ENCODE results near the gene ZC3H18.

ZC3H18 gene

DNA sequence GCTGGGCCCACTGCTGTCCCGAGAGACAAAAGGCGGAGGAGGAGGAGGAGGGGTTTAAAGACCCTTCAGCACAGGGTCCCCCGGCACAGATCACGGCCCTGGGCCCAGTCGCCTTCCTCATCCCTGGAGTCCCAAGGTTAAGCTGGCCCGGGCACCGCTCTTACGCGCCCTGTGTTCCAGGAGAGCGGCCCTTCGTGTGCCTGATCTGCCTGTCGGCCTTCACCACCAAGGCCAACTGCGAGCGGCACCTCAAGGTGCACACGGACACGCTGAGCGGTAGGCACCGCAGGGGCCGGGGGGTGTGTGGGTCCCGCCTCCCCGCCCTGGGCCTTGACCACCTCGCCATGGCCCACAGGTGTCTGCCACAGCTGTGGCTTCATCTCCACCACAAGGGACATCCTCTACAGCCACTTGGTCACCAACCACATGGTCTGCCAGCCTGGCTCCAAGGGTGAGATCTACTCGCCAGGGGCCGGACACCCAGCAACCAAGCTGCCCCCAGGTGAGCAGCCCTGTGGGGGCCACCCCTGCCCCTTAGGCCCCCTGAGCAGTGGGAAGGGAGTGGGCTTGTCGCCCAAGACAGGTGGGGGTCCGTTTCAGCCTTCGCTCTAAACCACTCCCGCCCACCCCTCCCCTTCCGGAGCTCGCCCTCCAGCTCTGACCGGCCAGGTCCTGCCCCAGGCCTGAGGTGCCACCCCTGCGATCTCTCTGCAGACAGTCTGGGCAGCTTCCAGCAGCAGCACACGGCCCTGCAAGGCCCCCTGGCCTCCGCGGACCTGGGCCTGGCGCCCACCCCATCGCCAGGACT, 37.6 kb upstream of the ZC3H18 start:
- no peak for DNase-seq (ENCODE audit: low read depth, low spot score)

DNA sequence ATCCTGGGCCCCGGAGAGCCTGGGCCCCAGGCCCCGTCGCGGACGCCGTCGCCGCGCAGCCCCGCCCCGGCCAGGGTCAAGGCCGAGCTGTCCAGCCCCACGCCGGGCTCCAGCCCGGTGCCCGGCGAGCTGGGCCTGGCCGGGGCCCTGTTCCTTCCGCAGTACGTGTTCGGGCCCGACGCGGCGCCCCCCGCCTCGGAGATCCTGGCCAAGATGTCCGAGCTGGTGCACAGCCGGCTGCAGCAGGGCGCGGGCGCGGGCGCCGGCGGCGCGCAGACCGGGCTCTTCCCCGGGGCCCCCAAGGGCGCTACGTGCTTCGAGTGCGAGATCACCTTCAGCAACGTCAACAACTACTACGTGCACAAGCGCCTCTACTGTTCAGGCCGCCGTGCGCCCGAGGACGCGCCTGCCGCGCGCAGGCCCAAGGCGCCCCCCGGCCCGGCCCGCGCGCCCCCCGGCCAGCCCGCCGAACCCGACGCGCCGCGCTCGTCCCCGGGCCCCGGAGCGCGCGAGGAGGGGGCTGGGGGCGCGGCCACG, 36.8 kb upstream of the ZC3H18 start:
- DNase-seq (ENCODE audit: low read depth, low spot score) = no peak

DNA sequence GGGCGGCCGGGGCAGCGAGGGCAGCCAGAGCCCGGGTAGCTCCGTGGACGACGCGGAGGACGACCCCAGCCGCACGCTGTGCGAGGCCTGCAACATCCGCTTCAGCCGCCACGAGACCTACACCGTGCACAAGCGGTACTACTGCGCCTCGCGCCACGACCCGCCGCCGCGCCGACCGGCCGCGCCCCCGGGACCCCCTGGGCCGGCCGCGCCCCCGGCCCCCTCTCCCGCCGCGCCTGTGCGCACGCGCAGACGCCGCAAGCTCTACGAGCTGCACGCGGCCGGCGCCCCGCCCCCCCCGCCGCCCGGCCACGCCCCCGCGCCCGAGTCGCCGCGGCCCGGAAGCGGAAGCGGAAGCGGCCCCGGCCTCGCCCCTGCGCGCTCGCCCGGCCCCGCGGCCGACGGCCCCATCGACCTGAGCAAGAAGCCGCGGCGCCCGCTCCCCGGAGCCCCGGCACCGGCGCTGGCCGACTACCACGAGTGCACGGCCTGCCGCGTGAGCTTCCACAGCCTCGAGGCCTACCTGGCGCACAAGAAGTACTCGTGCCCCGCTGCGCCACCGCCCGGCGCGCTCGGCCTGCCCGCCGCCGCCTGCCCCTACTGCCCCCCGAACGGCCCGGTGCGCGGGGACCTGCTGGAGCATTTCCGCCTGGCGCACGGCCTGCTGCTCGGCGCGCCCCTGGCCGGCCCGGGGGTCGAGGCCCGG, 36.1 kb upstream of the ZC3H18 start:
- DNase-seq (ENCODE audit: low read depth, low spot score) = no peak

DNA sequence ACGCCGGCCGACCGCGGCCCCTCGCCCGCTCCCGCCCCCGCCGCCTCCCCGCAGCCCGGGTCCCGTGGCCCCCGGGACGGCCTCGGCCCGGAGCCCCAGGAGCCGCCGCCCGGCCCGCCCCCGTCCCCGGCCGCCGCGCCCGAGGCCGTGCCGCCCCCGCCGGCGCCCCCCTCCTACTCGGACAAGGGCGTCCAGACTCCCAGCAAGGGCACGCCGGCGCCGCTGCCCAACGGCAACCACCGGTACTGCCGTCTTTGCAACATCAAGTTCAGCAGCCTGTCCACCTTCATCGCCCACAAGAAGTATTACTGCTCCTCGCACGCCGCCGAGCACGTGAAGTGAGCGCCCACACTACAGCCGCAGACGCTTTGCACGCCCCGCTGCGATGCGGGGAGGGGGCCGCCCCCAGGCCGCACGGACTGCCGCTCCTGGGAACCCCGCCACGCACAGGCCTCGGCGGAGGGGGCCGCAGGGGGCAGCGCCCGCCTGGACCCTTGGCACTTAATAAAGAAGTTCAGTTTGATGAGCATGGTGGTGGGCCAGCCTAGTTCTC, 35.5 kb upstream of the ZC3H18 start:
- DNase-seq (ENCODE audit: low read depth, low spot score) = no peak

DNA sequence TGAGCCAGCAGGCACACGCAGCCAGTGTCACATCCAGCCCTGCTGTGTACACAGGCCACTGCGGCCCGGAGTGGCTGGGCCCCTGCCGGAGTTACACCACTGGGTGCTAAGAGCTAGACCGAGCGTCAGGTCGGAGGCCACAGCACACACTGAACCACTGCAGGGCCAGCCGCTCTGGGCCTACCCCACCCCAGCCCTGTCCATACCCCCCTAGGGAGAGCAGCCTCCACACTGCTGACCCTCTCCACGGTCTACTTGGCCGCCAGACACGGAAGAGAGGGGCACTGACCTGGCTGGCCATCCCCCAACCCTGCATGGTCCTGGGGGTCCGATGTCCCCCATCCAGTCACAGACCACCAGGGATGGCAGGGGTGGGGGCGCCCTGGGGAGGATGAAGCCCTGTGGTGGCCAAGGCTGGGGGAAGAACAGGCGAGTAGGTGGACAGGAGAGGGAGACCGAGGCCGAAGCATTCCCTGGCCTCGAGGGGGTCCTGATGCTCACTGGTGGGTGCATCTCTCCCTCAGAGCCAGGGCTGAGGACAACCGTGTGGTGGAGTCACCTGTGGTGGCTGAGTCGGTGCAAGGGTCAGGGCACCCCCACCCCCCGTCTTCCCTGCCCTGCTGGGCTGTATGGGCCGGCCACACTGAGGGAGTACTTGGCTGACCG, 34.9 kb upstream of the ZC3H18 start:
- no peak for DNase-seq (ENCODE audit: low read depth, low spot score)

DNA sequence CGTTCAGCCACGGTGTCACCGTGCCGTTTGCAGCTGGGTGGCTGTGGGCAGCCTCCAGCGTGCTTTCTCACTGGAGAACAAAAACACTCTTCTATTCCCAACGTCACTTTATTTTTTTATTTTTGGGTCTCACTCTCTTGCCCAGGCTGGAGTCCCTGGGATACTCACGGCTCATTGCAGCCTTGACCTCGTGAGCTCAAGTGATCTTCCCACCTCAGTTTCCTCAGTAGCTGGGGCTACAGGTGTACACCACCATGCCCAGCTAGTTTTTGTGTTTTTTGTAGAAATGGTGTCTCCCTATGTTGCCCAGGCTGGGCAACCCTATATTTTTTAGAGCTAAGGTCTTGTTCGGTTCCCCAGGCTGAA, 34.4 kb upstream of the ZC3H18 start:
- no peak for DNase-seq (ENCODE audit: low read depth, low spot score)

DNA sequence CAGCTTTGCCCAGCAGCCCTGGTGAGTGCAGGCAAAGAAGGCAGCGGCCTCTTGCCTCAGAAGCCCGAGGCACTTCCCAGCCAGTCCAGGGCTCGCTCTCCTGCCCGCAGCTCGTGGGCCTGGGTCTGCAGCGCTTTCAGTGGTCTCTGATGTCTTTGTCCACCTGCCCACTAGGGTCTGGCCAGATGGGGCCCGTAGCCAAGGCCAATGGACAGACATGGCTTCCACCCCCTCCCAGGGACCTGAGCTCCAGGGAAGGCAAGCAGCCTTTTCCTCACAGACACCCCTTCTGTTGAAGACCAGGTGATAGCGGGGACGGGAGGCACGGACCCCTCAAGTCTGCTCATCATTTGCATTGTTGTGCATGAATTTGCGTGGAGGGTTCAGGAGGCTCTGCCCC, 33.7 kb upstream of the ZC3H18 start:
- no peak for DNase-seq (ENCODE audit: low read depth, low spot score)

DNA sequence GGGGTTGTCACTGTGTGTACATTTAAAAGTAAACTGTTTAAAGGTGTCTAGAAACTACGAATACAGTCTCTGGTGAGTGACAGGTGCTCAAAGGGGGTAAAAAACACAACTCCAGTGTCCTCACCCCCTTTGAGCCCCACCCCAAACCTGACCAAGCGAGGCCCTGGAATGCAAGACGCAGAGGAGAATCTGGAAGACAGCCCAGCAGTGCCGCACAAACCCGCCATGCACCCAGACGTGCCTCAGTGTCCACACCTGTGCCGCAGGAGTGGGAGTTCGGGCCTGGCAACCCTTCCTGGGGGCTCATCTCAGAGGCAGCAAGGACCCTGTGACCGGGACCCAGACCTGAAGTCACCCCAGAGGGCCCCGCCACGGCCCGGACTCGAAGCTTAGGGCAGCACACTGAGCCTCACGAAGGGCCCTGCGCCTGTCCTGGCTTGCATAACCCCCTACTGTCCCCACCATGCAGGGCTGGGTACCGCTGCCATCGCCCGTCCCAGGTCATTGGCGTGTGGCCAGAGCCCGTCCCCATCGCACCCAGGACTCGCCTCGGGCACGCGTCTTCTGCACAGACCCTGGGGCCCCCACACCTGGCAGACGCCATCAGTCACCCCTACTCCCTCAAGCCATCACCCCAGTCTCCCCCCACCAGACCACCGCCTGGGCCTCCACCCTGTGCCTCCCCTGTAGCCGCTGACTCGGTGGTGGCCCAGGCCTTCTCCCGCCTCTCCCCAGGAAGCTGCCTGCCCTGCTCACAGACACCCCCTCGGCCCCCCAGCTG, 33.0 kb upstream of the ZC3H18 start:
- no peak for DNase-seq (ENCODE audit: low read depth, low spot score)

DNA sequence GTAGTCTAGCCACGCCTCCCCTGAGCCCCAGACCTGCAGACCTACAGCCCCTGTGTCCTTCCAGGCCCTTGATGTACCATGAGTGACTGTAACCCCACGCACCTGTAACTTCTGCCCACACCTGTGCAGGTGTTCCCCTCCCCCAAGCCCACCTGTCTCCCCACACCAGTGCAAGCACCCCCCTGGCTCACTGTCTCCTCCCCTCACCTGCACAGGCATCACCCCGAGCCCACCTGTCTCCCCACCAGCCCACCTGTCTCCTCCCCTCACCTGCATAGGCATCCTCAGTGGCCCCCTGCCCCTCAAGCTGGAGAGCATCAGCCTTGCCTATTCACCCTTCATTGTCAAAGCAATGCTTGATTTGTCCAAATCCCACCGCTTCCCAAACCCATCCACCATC, 32.3 kb upstream of the ZC3H18 start:
- no peak for DNase-seq (ENCODE audit: low read depth, low spot score)

DNA sequence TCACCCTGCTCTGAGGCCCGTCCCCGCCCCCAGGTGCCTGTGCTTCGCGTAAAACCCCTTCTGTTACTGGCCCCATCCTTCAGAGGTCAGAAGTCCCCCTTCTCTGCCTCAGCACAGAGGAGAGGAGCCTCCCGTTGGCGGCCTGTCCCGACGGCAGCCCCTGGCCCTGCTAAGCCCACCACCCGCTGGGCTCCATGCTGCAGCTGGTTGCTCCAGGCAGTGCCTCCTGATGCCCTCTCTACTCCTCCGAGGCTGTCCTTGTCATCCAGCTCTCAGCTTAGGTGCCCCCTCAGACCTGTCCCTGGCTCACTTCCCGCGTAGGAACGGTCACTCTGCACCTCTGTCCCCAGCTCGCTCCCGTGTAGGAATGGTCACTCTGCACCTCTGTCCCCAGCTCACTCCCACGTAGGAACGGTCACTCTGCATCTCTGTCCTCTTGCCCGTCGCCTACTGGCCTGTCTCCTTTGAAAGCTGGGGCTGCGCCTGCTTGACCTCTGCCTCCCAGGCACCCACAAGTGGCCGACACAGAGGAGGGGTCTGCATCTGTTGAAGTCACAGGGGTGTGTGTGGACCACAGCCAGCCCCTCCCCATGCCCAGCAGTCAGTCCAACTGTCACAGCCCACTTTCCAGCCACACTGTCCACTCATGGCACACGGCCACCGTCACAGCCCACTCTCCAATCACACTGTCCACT, 31.7 kb upstream of the ZC3H18 start:
- DNase-seq (ENCODE audit: low read depth, low spot score) = no peak

DNA sequence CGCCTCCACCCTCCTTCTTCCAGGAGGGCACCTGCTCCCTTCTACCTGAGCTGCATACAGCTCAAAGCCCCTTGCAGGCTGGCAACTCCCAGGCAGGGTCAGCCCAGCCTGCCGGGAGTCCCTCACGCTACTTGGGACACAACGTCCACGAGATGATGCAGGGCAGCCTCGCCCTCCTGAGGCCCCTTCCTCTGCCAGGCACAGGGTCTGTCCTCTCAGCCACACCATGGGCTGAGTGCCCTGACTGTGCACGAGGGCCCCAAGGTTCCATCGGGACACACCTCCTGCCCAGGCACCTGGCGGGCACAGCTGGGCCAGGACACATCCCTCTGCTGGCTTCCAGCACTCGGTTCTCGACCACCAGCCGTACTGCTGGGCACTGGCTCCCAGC, 30.9 kb upstream of the ZC3H18 start:
- DNase-seq (ENCODE audit: low read depth, low spot score) = no peak

DNA sequence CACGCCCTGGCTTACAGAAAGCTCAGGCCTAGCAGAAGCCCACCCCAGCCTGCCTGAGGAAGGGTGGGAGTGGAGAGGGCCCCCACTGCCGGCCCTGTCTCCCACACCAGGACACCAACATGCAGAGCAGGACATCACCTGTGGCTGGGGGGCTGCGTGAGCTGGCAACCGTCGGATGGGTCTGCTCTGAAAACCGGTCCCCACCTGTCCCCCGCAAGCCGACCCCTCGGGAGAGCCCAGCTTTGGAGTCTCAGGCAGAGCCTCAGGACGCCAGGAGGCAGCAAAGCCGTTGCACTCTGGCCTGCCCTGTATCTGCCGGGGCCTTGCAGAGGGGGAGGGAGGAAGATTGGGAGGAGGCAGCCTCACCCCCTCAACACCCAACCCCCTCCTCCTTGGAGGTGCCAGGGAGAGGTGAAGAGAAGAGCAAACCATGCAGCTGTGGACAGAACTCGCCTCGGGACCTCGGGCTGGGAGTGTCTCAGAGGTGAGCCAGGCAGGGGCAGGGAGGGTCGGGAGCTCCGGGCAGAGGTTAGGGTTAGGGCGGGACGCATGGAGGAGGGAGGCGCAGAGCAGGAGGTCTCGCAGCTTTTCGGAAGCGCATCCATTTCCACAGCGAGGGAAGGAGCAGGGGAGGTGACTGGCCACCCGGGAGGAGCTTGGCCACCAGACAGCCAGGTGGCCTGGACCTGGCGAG, 30.4 kb upstream of the ZC3H18 start:
- DNase-seq (ENCODE audit: low read depth, low spot score) = no peak

DNA sequence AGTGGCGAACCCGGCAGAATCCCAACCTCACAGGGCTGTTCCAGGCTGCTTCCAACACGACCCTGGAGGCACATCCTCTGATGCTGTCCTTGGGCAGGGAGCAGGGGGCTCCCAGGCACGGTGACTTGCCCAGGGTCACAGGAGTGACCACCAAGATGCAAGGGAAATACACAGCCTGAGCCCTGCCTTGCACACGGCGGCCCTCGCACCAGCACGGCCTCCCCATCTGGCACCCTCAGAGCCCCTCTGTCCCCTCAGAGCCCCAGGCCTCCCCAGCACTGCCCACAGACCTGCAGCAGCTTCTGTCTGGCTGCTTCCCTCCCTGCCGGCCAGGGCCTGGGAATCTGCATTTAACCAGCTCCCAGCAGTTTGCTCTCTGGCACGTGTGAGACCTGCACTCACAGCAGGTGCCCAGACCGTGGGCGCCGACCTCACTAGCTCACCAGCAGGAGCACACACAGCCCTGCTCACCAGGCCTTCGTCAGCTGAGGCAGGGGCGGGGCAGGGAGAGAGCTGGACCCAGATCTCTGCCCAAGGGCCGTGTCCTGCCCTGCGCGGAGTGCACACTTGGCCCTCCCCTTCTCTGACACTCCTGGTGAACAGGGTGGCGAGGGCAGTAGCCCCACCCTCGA, 29.7 kb upstream of the ZC3H18 start:
- no peak for DNase-seq (ENCODE audit: low read depth, low spot score)

DNA sequence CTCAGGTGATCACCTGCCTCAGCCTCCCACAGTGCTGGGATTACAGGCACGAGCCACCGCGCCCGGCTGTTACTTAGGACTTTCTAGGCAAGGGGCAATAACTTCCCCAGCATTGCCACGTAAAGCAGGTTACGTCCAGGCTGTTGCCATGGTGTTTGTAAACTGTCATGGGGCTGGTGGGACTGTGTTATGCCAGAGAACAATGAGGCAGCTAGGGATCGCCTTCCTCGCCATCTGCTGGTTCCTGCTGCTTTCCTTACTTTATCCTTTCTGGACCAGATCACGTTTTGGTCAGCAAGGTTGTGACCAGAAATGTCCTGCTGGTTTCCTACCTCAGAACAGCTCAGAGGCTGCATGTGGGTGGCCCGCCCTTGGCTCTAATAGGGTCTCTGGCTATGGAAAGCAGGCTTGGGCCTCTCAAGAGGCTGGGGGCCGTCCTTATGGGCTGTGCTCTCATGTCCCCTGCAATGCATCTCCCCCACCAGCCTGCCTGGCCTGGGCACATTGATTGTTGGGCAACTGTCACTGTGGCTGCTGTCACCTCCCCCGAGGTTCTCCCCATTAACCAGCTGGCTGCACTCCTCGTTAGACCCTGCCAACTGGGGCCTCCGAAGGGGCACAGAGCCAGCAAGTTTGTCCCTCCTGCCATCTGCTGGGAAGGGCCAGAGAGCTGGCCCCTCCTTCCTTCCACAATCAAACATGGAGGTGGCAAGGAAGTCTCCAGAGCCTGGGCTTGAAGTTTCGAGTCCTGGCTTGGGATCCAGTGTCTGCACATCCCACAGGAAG, 28.2 kb upstream of the ZC3H18 start:
- no peak for DNase-seq (ENCODE audit: low read depth, low spot score)

DNA sequence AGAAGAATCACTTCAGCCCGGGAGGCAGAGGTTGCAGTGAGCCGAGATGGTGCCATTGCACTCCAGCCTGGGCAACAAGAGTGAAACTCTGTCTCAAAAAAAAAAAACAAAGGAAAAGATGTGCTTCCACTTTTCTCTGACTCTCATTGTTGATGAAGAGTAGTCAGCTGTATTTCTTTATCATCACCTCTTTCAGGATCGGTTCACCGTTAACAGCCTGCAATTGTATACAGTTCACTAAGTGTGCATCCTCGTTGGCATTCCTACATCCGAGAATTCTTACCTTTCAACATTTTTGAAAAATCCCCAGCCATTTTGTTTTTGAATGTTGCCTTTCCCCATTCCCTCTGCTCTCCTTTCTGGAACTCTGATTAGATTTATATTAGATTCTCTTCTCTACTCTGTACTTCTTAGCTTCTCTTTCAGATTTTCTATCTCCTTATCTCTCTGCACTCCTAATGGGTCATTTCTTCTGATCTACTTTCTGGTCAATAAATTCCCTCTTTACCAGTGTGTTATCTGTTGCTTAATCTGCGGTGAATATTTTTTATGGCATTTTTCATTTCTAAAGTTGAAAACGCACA, 26.9 kb upstream of the ZC3H18 start:
- DNase-seq (ENCODE audit: low read depth, low spot score) = no peak

DNA sequence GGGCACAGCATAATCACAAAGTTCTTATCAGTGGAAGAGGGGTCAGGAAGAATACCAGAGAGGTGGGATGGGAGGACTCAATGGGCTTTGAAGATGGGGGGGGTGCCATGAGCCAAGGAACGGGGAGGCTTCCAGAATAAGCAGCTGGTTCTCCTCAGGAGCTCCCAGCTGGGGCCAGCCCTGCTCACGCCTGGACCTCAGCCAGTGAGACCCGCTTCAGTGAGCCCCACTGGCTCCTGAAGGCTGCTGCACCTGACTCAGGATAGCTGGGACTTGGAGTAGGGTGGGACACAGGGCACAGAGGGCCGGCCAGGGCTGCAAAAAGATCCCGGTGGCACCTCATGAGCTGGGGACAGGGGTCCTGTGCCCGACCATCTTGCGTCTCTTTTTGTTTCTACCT, 24.4 kb upstream of the ZC3H18 start:
- no peak for DNase-seq (ENCODE audit: low read depth, low spot score)

DNA sequence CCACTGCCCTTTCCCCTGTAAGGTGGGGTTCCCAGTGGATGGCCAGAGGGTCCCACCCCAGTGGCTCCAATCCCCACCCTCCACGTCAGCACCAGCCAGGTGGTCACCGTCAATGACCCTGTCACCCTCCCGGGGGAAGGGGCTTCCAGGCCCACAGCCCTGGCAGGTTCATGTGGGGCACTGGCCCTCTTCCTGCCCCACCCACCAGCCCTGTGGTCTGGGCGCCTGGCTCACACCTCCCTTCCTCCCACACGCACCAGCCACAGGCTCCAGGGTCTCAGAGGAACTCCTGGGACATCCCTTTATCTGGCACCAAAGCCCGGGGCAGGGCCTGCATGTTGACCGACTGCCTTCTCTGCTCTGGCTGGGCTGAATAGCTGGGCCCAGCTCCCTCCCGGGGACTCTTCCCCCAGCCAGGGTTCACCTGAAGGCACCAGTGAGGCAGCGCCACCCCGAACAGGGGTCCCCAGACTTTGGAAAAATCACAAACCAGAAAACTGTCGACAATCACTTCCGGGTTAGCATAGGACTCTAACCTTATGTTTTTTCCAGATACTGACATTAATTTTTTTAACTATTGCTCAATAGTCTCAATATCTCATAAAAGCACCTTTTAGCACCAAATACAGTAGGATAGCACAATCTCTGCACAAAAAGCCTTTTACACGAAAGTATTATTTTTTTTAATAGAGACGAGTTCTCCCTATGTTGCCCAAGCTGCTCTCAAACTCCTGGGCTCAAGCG, 21.9 kb upstream of the ZC3H18 start:
- no peak for DNase-seq (ENCODE audit: low read depth, low spot score)

DNA sequence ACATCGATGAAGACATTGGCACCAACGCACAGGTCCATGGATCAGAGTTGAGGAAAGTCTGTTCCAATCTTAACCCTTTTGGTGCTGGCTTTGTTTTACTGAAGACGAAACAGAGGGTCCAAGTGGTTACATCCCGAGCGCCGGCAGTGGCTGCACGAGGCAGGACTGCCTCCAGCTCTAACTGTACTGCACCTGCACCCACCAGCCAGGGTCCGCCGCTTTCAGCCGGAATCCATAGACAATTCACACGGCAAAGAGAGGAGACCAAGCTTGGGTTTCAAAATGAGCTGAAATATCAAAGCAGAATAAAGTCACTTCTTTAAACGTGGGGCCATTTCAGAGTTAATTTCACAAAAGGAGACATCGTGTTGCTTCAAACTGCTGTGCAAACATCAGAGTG, 21.2 kb upstream of the ZC3H18 start:
- DNase-seq (ENCODE audit: low read depth, low spot score) = no peak

Data from iPS DF 19.7 (cell line).